ENCODE results near the gene ITPRID2. TPM values are rescaled to one million over a fixed set of nuclear protein-coding genes. Genes with fewer than 3 reads are reported as not detected.

Gene ITPRID2
- total RNA-seq, 2 donors from 2014 or later, result 35.3 to 70.5 TPM

DNA sequence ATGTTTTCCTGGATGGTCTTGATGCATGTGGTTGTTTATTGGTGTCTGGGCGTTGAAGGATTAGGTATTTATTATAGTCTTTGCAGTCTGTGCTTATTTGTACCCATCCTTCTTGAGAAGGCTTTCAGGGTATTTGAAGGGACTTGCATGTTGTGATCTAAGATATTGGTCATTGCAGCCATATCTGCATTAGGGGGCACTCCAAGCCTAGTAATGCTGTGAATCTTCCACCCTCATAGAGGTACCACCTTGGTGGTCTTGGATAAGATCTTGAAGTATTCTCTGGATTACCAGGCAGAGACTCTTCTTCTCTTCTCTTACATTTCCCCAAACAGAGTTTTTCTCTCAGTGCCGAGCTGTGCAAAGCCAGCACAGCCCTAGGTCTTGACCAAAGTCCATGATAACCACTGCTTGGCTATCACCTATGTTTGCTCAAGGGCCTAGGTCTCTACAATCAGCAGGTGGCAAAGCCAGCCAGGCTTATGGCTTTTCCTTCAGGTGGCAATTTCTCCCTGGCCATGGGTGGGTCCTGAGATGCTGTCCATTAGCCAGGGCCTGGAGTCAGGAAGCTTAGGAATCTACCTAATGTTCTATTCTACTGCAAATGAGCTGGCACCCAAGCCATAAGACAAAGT, 78.7 kb downstream of the ITPRID2 start:
- H3K36me3 Mint-ChIP-seq, result peaks cover 0 to 10% of the 10 kb centered on the region in 2 donors
- no peak for DNase-seq (ENCODE audit: low spot score in 2 of 2)
- H3K27ac Mint-ChIP-seq, result no peak overlapping the region
- no peaks in the 10 kb centered on the region for H3K9me3 Mint-ChIP-seq
- no peak for ATAC-seq

DNA sequence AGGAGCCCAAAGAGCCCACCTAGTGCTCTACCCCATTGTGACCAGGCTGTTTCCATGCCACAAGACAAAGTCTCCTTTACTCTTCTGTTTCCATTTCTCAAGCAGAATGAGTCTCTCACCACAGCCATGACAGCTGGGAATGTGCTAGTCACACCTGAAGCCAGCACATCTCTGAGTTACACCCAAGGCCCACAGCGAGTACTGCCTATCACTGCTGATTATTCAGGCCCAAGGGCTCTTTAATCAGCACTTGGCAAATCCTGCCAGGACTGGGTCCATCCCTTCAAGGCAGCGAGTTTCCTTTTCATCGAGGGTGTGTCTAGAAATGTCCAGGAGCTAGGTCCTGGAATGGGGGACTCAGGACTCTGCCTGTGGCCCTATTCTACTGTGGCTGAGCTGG, 79.5 kb downstream of the ITPRID2 start:
- no peak overlapping the region for H3K27ac Mint-ChIP-seq

DNA sequence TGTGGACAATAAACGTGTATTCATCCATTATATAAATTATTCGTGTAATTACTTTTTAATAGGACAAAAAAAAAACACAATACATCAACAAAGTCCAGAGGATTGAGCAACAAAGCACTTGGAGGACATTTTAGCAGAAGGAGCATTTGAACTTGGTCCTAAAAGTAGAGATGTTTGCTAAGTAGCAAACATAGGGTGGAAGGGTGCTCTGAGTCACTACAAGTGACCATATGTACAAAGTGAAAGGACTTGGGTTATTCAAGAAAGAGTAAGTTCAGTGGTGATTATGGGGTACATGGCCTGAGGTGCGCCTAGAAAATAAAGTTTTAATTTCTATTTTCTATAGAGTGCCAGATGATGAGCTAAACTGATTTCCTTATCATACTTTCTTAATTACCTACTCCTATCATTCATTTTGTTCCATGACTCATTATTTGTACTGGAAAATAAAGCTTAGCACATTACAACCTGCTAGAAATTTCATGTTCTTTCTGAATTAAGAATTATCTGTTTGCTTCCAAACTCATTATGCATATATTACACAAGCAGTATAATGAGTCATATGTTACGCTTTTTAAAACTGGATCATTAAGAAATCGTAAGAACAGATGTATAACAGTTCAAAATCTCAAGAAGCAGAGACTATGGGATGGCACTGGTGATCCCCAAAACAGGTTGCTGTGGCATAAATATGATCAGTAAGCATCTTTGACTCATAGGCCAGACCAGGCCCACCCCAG, 81.1 kb downstream of the ITPRID2 start:
- peak in 1 of 2 donors; percentile 26 for ATAC-seq

More for the DNA sequence above, 79.5 kb downstream of the ITPRID2 start:
- peaks cover 0 to 10% of the 10 kb centered on the region in 2 donors for H3K36me3 Mint-ChIP-seq
- ATAC-seq (no peak), DNase-seq (ENCODE audit: low spot score in 2 of 2) (no peak)
- no peaks in the 10 kb centered on the region for H3K9me3 Mint-ChIP-seq

DNA sequence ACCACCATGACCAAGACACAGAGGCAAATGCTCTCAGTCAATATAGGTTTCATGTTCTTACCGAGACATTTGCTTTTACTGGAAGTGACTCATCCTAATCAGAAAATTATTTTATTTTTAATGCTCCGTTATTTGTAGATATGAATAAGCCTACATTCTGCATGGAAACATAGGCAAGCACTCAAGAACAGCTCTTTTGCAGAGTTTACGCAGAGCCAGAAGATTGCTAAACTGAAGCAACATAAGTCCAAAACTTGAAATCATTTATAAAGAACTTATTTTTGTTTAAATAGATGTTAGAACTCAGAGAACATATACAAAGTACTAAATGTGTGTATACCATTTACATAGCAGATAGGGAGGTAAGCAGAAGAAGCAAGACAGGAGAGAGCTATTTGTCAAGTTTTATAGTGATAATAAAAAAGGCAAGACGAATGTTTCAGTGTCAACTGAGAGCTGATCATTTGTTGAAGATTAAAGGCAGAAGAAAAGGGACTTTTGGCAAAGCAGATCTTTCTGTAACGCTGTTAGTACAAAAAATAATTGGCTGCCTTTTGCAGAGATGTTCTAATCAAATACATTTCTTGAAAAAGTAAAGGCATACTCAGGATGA, 81.7 kb downstream of the ITPRID2 start:
- ATAC-seq (no peak), DNase-seq (ENCODE audit: low spot score in 2 of 2) (no peak)
- no peak overlapping the region for H3K27ac Mint-ChIP-seq
- peaks cover 0 to 3% of the 10 kb centered on the region in 2 donors for H3K9me3 Mint-ChIP-seq
- peaks cover 0 to 10% of the 10 kb centered on the region in 2 donors for H3K36me3 Mint-ChIP-seq

More for the DNA sequence above, 81.1 kb downstream of the ITPRID2 start:
- H3K9me3 Mint-ChIP-seq, result peaks cover 0 to 3% of the 10 kb centered on the region in 2 donors
- no peak overlapping the region for H3K27ac Mint-ChIP-seq
- no peak for DNase-seq (ENCODE audit: low spot score in 2 of 2)
- H3K36me3 Mint-ChIP-seq, result peaks cover 0 to 10% of the 10 kb centered on the region in 2 donors

DNA sequence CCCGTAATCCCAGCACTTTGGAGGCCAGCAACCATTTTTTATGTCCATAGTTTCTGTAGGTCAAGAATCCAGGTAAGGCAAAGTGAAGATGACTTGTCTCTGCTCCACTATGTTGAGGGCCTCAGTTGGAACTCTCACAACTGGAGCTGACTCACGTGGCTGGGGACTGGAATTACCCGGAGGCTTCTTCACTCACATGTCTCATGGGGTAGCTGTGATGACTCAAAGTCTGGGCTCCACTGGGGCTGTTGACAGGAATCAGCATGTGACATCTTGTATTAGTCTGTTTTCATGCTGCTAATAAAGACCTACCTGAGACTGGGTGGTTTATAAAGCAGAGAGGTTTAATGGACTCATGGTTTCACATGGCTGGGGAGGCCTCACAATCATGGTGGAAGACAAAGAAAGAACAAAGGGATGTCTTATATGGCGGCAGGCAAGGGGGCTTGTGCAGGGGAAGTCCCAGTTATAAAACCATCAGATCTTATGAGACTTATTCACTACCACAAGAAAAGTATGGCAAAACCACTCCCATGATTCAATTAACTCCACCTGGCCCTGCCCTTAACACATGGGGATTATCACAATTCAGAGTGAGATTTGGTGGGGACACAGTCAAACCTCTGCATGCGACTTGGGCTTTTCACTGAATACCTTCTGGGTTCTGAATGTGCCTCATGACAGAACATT, 86.3 kb downstream of the ITPRID2 start:
- peak overlapping the region; percentile 68 to 69 for H3K27ac Mint-ChIP-seq
- peaks cover 0 to 3% of the 10 kb centered on the region in 2 donors for H3K9me3 Mint-ChIP-seq
- DNase-seq (ENCODE audit: low spot score in 2 of 2) (peak; percentile 27 to 64), ATAC-seq (peak; percentile 84 to 86)
- no peaks in the 10 kb centered on the region for H3K36me3 Mint-ChIP-seq

DNA sequence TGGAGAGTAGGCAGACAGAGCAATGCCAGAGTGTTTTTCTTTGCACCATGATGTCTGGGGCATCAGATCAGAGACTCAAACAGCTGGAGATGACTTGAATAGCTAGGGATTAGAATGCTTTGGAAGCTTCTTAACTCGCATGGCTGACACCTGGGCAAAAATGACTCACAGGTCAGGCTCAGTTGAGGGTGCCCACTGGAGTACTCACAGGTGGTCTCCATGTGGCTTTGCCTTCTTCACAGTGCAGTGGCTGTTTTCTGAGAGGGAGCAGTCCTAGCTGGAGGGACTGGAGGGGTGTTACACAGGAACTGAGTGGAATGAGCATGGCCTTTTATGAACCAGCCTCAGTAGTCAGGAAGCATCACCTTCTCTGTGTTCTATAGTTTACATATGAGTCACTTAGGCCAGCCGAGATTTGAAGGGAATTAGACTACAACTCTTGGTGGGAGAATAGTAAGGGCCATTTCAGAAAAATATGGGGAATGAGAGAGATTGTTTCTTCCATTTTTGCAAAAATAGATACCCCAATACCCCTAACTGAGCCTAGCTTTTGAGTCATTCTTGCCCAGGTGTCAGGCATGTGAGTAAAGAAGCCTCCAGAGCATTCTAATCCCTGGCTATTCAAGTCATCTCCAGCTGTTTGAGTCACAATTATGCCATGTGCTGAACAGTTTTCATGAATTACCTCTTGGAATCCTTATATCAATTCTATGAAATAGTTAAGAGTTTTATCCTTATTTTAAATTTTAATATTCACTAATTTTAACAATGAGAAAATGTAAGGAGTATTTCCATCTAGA, 87.0 kb downstream of the ITPRID2 start:
- peaks cover 0 to 3% of the 10 kb centered on the region in 2 donors for H3K9me3 Mint-ChIP-seq
- DNase-seq (ENCODE audit: low spot score in 2 of 2) (peak in 1 of 2 donors; percentile 5), ATAC-seq (peak; percentile 54 to 68)
- peak overlapping the region in 1 of 2 donors; percentile 68 for H3K27ac Mint-ChIP-seq
- no peaks in the 10 kb centered on the region for H3K36me3 Mint-ChIP-seq

Other genes with a start within 250 kb of the ITPRID2 start
- not detected for gene CERKL, start 234.6 kb upstream of the ITPRID2 start, total RNA-seq
- gene NEUROD1, start 211.2 kb upstream of the ITPRID2 start, total RNA-seq, result not detected
- gene PPP1R1C, start 94.1 kb downstream of the ITPRID2 start, total RNA-seq, result not detected

All from activated naive CD4-positive, alpha-beta T cell treated with anti-CD3 and anti-CD28 coated beads, Interleukin-2, amount 50 U/mL, for 72 hours (primary cell).